Keratinocyte (primary cell): Measurements from ENCODE around the gene TMOD1. TPM values are rescaled to one million over a fixed set of nuclear protein-coding genes. Genes with fewer than 3 reads are reported as not detected.

Experiments used
- DNase-seq: peaks from one replicate; pipeline ENCODE4 v3.0.0-alpha.2; 2011; ENCODE audit warnings: low read depth, missing footprints, low spot score
- FAIRE-seq: peaks from 2 replicates; lab custom pipeline; 2011; peaks lifted over from hg19 to GRCh38; lab: Jason Lieb, UNC
- H2AFZ ChIP-seq: 2 replicates; pipeline ENCODE4 v1.6.0; 2012; ENCODE audit warnings: low read length, control low read depth, inconsistent platforms; ENCODE audit not compliant: control insufficient read depth
- H3K27ac ChIP-seq: 2 replicates; pipeline ENCODE4 v1.5.1; 2011; ENCODE audit warnings: low read length; ENCODE audit not compliant: control insufficient read depth, insufficient read depth
- H3K27me3 ChIP-seq: 3 replicates; pipeline ENCODE4 v1.6.0; 2011; ENCODE audit warnings: low read length; ENCODE audit not compliant: control insufficient read depth, insufficient read depth; ENCODE audit errors: extremely low read depth
- H3K36me3 ChIP-seq, 2 experiments: 2 replicates in 1 of 2; 3 replicates in 1 of 2; pipeline ENCODE4 v1.5.1; 2011; ENCODE audit warnings: low read length in 2 of 2, mild to moderate bottlenecking in 1 of 2; ENCODE audit not compliant: control insufficient read depth in 2 of 2, insufficient read depth in 2 of 2; ENCODE audit errors: extremely low read depth in 1 of 2
- H3K4me1 ChIP-seq: 3 replicates; pipeline ENCODE4 v1.5.1; 2011; ENCODE audit warnings: low read length; ENCODE audit not compliant: control insufficient read depth, insufficient read depth; ENCODE audit errors: extremely low read depth
- H3K4me2 ChIP-seq: 3 replicates; pipeline ENCODE4 v1.6.0; 2011; ENCODE audit warnings: low read depth, low read length; ENCODE audit not compliant: control insufficient read depth, insufficient read depth; ENCODE audit errors: extremely low read depth
- H3K4me3 ChIP-seq, 3 experiments: fragments of 200-600 bp in 1 of 3; sonication (generic) in 1 of 3; 2 replicates in 2 of 3; 3 replicates in 1 of 3; pipeline ENCODE4 v1.5.1; 2011 to 2016; ENCODE audit warnings: low read length in 3 of 3, mild to moderate bottlenecking in 3 of 3, control low read depth in 2 of 3, inconsistent platforms in 1 of 3, low read depth in 1 of 3, mixed read lengths in 1 of 3, mixed run types in 1 of 3, moderate library complexity in 1 of 3; ENCODE audit not compliant: control insufficient read depth in 2 of 3, insufficient read depth in 2 of 3; ENCODE audit errors: extremely low read depth in 1 of 3
- H3K79me2 ChIP-seq: 2 replicates; pipeline ENCODE4 v1.6.0; 2012; ENCODE audit warnings: low read length; ENCODE audit not compliant: control insufficient read depth, insufficient read depth
- H3K9ac ChIP-seq: 3 replicates; pipeline ENCODE4 v1.6.0; 2011; ENCODE audit warnings: low read length; ENCODE audit not compliant: control insufficient read depth, insufficient read depth; ENCODE audit errors: extremely low read depth
- H3K9me1 ChIP-seq: 3 replicates; pipeline ENCODE4 v1.6.0; 2011; ENCODE audit warnings: low read length; ENCODE audit not compliant: control insufficient read depth, insufficient read depth; ENCODE audit errors: extremely low read depth
- H3K9me3 ChIP-seq: 2 replicates; pipeline ENCODE4 v1.5.1; 2012; ENCODE audit warnings: low read depth, low read length; ENCODE audit not compliant: control insufficient read depth
- H4K20me1 ChIP-seq: 3 replicates; pipeline ENCODE4 v1.6.0; 2011; ENCODE audit warnings: low read length; ENCODE audit not compliant: control insufficient read depth, insufficient read depth; ENCODE audit errors: extremely low read depth
- CTCF ChIP-seq, 3 experiments: IDR thresholded peaks in 1 of 3; conservative IDR thresholded peaks in 1 of 3; optimal IDR thresholded peaks in 1 of 3; 2 replicates in 2 of 3; 3 replicates in 1 of 3; pipeline versions ENCODE3 to v1.5.1; 2011; ENCODE audit warnings: low read length in 3 of 3, mild to moderate bottlenecking in 3 of 3, moderate library complexity in 2 of 3, control low read depth in 1 of 3, inconsistent platforms in 1 of 3; ENCODE audit not compliant: insufficient read depth in 2 of 3; ENCODE audit errors: extremely low read depth in 1 of 3
- EZH2 ChIP-seq: IDR thresholded peaks from one replicate; pipeline ENCODE4 v1.6.1; 2012; ENCODE audit warnings: inconsistent platforms, mild to moderate bottlenecking, low read length, moderate library complexity
- dilution Hi-C: fragments of 300-500 bp; cut with MboI; formaldehyde crosslinking; loops from one replicate; pipeline ENCODE4 v1.7.0; 2020; ENCODE audit warnings: low sequenced_read_pairs; ENCODE audit not compliant: extremely low pct_ligation_motif_present
- polyA plus RNA-seq, 5 experiments: library from polyadenylated mRNA; depleted of rRNA in 3 of 5; stranded (reverse) in 3 of 5; stranded (forward) in 1 of 5; unstranded in 1 of 5; fragments of >200 nt; gene quantifications; 1 replicate in 1 of 5; 2 replicates in 3 of 5; 3 replicates in 1 of 5; pipeline versions ENCODE4 v1.2.1 to v1.2.3, GENCODE V29; 2011 to 2012; ENCODE audit warnings: missing spikeins in 2 of 5, low read depth in 1 of 5, low replicate concordance in 1 of 5

Gene TMOD1
- polyA plus RNA-seq, 1 donor (not counting 4 experiments of a cell fraction or from before 2014, with no cell fraction given), result not detected

DNA sequence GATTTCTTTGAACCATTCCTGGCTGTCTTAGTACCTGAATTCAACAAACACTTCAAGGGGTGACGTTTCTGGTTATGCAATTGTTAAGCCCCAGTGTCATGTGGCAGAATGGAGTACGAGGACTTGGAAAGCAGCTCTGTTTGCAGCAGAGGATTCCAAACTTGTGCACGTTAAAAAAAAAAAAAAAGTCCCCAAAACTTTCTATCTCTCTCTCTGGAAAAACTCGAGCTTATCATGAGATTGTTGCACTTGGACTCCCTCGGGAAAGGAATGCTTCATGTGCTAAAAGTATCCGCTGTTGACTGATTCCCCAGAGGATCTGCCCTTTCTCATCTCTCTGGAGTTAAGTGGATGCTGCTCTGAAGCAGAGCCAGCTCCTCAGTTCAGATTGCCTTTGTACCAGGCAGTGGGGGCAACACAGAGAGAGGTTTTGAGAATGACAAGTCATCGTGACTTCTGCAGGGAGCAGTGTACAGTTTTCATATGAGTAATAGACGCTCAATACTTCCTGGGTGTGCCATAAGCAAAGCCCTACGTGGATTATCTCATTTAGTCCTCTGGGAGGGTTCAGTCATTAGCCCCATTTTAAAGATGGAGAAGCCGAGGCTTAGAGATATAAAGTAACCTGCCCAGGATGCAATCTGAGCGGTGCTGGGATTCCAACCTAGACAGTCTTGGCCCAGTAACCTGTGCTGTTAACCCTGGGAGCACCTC is 28.1 kb downstream of the TMOD1 start:
- H3K4me1 ChIP-seq, result no peaks in the 10 kb centered on the region
- FAIRE-seq (no peak), DNase-seq (no peak)
- no peak overlapping the region for H2AFZ ChIP-seq
- no peaks in the 10 kb centered on the region for H3K9me3 ChIP-seq
- no peaks in the 10 kb centered on the region for H3K27me3 ChIP-seq
- H3K27ac ChIP-seq, result no peak overlapping the region
- H3K79me2 ChIP-seq, result no peaks in the 10 kb centered on the region
- H3K36me3 ChIP-seq, result no peaks in the 10 kb centered on the region
- no peak overlapping the region for H3K4me2 ChIP-seq
- dilution Hi-C loops, result no loop called here
- no peaks in the 10 kb centered on the region for H4K20me1 ChIP-seq
- H3K9me1 ChIP-seq, result no peaks in the 10 kb centered on the region
- TF ChIP-seq CTCF (optimal IDR thresholded peaks at IDR 0.05 in 1 of 3, IDR thresholded peaks at IDR 0.05 in 1 of 3, conservative IDR thresholded peaks at IDR 0.05 in 1 of 3; ENCODE audit: extremely low read depth in 1 of 3, insufficient read depth in 2 of 3, low read length in 3 of 3), result no peak
- TF ChIP-seq EZH2, result no peak
- no peak overlapping the region for H3K9ac ChIP-seq
- no peak overlapping the region for H3K4me3 ChIP-seq

DNA sequence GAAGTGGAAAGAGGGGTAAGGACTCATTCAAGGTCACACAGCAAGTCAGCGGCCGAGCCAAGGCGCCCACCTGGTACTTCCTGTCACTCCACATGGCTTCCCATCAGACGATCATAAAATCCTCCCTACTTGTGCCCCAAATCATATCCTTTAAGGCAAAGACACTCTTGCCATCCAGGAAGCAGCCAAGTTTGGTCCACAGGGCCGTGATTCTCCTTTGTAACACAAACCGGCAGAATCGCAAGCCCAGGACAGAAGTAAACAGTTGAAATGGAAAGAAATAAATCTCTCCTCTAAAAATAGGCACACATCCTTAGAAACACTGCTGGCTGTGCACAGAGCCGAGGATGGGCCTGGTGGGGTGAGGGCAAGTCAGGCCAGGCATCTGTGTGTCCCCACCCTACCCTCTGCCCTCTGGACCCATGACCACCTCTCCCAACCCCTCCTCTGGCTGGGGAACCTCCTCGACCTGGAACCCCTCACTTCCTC is 30.5 kb downstream of the TMOD1 start:
- H3K79me2 ChIP-seq, result no peaks in the 10 kb centered on the region
- H3K4me3 ChIP-seq, result no peak overlapping the region
- no peaks in the 10 kb centered on the region for H3K9me3 ChIP-seq
- no peaks in the 10 kb centered on the region for H3K27me3 ChIP-seq
- FAIRE-seq, result no peak
- dilution Hi-C loops, result no loop called here
- TF ChIP-seq EZH2, result no peak
- TF ChIP-seq CTCF (optimal IDR thresholded peaks at IDR 0.05 in 1 of 3, IDR thresholded peaks at IDR 0.05 in 1 of 3, conservative IDR thresholded peaks at IDR 0.05 in 1 of 3; ENCODE audit: extremely low read depth in 1 of 3, insufficient read depth in 2 of 3, low read length in 3 of 3), result no peak
- DNase-seq, result no peak
- H3K9me1 ChIP-seq, result no peaks in the 10 kb centered on the region
- no peaks in the 10 kb centered on the region for H3K4me1 ChIP-seq
- H2AFZ ChIP-seq, result no peak overlapping the region
- no peak overlapping the region for H3K27ac ChIP-seq
- H4K20me1 ChIP-seq, result no peaks in the 10 kb centered on the region
- no peaks in the 10 kb centered on the region for H3K36me3 ChIP-seq
- H3K9ac ChIP-seq, result no peak overlapping the region
- H3K4me2 ChIP-seq, result no peak overlapping the region
